ENCODE data around the gene CCDC174. TPM values are rescaled to one million over a fixed set of nuclear protein-coding genes. Genes with fewer than 3 reads are reported as not detected.
A peak's percentile ranks its signal among the peaks of the same experiment; 100 is the strongest.

Gene CCDC174
- total RNA-seq, 2 donors from 2014 or later: 12.0 to 13.0 TPM

- intact Hi-C loops (cut with DNase I): no loop called here
- DNase-seq (no peak), ATAC-seq (no peak)
Observed at GRCh38 chr3:14687360-14687759, 35.8 kb downstream of the CCDC174 start.

GRCh38 chr3:14688525-14688924, 37.0 kb downstream of the CCDC174 start:
- ATAC-seq (no peak), DNase-seq (no peak)
- intact Hi-C loops (cut with DNase I): no loop called here

- ATAC-seq: no peak
- intact Hi-C loops (cut with DNase I): no loop called here
Observed at GRCh38 chr3:14689247-14689980, 37.9 kb downstream of the CCDC174 start.

GRCh38 chr3:14691239-14691638, 39.7 kb downstream of the CCDC174 start:
- no peak for DNase-seq
- intact Hi-C loops (cut with DNase I): no loop called here
- ATAC-seq: no peak

More at GRCh38 chr3:14689247-14689980, 37.9 kb downstream of the CCDC174 start:
- no peak for DNase-seq

GRCh38 chr3:14691719-14692118, 40.2 kb downstream of the CCDC174 start:
- intact Hi-C loops (cut with DNase I): no loop called here
- ATAC-seq (no peak), DNase-seq (no peak)

- ATAC-seq (no peak), DNase-seq (no peak)
- intact Hi-C loops (cut with DNase I): no loop called here
Observed at GRCh38 chr3:14698601-14699244, 47.2 kb downstream of the CCDC174 start.

GRCh38 chr3:14699643-14700042, 48.1 kb downstream of the CCDC174 start:
- peak; percentile 31 for DNase-seq
- peak; percentile 76 to 91 for ATAC-seq
- intact Hi-C loops (cut with DNase I): no loop called here

GRCh38 chr3:14700891-14701290, 49.3 kb downstream of the CCDC174 start:
- DNase-seq: no peak
- ATAC-seq: no peak
- intact Hi-C loops (cut with DNase I): no loop called here

GRCh38 chr3:14701676-14702075, 50.1 kb downstream of the CCDC174 start:
- intact Hi-C loops (cut with DNase I): no loop called here
- ATAC-seq: no peak

GRCh38 chr3:14703128-14703750, 51.7 kb downstream of the CCDC174 start:
- intact Hi-C loops (cut with DNase I): no loop called here
- ATAC-seq: no peak
- no peak for DNase-seq

More at GRCh38 chr3:14701676-14702075, 50.1 kb downstream of the CCDC174 start:
- no peak for DNase-seq

GRCh38 chr3:14703791-14704190, 52.2 kb downstream of the CCDC174 start:
- ATAC-seq (no peak), DNase-seq (no peak)
- intact Hi-C loops (cut with DNase I): no loop called here

- DNase-seq: no peak
- ATAC-seq: no peak
- intact Hi-C loops (cut with DNase I): no loop called here
Observed at GRCh38 chr3:14706096-14706495, 54.5 kb downstream of the CCDC174 start.

GRCh38 chr3:14716591-14716990, 65.0 kb downstream of the CCDC174 start:
- DNase-seq (no peak), ATAC-seq (no peak)
- intact Hi-C loops (cut with DNase I): no loop called here

- intact Hi-C loops (cut with DNase I): no loop called here
- DNase-seq (no peak), ATAC-seq (no peak)
Observed at GRCh38 chr3:14717307-14717706, 65.7 kb downstream of the CCDC174 start.

- intact Hi-C loops (cut with DNase I): no loop called here
- DNase-seq (no peak), ATAC-seq (no peak)
Observed at GRCh38 chr3:14718539-14718938, 67.0 kb downstream of the CCDC174 start.

- DNase-seq (no peak), ATAC-seq (no peak)
- intact Hi-C loops (cut with DNase I): no loop called here
Observed at GRCh38 chr3:14719006-14719405, 67.4 kb downstream of the CCDC174 start.

- DNase-seq: no peak
- intact Hi-C loops (cut with DNase I): no loop called here
- ATAC-seq: no peak
Observed at GRCh38 chr3:14721126-14721864, 69.7 kb downstream of the CCDC174 start.

All from left cardiac atrium (tissue), 4 donors.